ENCODE data around the gene TBP. TPM values are rescaled to one million over a fixed set of nuclear protein-coding genes. Genes with fewer than 3 reads are reported as not detected.

TBP gene
- total and polyA plus RNA-seq, 2 of the 13 experiments (the other 11 are each of a cell fraction or from before 2014, with no cell fraction given) = 21.7 to 28.1 TPM

DNA sequence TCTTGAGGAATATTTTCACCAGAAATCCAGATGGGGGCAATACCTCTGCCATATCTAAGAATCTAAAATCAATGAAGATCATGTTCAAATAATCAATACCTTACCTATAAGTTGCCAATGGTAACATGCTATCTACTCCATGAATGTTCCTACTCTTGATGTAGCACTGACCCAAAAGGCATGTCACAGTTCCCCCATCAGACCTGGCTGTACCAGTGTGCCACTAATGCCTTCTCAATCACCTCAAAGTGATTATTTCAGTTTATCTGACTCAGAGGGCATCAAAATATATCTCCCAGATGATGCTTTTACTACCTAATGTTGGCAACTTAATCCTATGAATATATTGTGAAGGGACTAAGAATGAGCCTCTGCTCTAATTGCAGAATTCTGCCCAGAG, 24.7 kb downstream of the TBP start (continued):
- peak; percentile 20 for TF ChIP-seq AGO2 (optimal IDR thresholded peaks at IDR 0.05; ENCODE audit: low read depth, low read length)
- TF ChIP-seq RBAK (CRISPR knock-in tag; IDR thresholded peaks at IDR 0.05) = no peak

GRCh38 chr6:170583756-170584180, 29.6 kb downstream of the TBP start:
- no peak for FAIRE-seq
- TF ChIP-seq ZNF75D (CRISPR knock-in tag; IDR thresholded peaks at IDR 0.05; ENCODE audit: borderline replicate concordance) = no peak
- TF ChIP-seq, protein P1, sequence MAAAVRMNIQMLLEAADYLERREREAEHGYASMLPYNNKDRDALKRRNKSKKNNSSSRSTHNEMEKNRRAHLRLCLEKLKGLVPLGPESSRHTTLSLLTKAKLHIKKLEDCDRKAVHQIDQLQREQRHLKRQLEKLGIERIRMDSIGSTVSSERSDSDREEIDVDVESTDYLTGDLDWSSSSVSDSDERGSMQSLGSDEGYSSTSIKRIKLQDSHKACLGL (CRISPR knock-in tag; IDR thresholded peaks at IDR 0.05) = no peak
- TF ChIP-seq ZFAT (CRISPR knock-in tag; conservative IDR thresholded peaks at IDR 0.05) = no peak
- TF ChIP-seq CC2D1A (CRISPR knock-in tag; IDR thresholded peaks at IDR 0.05) = 0 out of 2 replicates have a peak, but pooled peaks have one; percentile 24
- TF ChIP-seq MAFF (IDR thresholded peaks at IDR 0.05; ENCODE audit: low read depth, low read length) = no peak
- TF ChIP-seq, protein P2, sequence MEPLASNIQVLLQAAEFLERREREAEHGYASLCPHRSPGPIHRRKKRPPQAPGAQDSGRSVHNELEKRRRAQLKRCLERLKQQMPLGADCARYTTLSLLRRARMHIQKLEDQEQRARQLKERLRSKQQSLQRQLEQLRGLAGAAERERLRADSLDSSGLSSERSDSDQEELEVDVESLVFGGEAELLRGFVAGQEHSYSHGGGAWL (CRISPR knock-in tag; IDR thresholded peaks at IDR 0.05) = no peak
- TF ChIP-seq, protein P3, sequence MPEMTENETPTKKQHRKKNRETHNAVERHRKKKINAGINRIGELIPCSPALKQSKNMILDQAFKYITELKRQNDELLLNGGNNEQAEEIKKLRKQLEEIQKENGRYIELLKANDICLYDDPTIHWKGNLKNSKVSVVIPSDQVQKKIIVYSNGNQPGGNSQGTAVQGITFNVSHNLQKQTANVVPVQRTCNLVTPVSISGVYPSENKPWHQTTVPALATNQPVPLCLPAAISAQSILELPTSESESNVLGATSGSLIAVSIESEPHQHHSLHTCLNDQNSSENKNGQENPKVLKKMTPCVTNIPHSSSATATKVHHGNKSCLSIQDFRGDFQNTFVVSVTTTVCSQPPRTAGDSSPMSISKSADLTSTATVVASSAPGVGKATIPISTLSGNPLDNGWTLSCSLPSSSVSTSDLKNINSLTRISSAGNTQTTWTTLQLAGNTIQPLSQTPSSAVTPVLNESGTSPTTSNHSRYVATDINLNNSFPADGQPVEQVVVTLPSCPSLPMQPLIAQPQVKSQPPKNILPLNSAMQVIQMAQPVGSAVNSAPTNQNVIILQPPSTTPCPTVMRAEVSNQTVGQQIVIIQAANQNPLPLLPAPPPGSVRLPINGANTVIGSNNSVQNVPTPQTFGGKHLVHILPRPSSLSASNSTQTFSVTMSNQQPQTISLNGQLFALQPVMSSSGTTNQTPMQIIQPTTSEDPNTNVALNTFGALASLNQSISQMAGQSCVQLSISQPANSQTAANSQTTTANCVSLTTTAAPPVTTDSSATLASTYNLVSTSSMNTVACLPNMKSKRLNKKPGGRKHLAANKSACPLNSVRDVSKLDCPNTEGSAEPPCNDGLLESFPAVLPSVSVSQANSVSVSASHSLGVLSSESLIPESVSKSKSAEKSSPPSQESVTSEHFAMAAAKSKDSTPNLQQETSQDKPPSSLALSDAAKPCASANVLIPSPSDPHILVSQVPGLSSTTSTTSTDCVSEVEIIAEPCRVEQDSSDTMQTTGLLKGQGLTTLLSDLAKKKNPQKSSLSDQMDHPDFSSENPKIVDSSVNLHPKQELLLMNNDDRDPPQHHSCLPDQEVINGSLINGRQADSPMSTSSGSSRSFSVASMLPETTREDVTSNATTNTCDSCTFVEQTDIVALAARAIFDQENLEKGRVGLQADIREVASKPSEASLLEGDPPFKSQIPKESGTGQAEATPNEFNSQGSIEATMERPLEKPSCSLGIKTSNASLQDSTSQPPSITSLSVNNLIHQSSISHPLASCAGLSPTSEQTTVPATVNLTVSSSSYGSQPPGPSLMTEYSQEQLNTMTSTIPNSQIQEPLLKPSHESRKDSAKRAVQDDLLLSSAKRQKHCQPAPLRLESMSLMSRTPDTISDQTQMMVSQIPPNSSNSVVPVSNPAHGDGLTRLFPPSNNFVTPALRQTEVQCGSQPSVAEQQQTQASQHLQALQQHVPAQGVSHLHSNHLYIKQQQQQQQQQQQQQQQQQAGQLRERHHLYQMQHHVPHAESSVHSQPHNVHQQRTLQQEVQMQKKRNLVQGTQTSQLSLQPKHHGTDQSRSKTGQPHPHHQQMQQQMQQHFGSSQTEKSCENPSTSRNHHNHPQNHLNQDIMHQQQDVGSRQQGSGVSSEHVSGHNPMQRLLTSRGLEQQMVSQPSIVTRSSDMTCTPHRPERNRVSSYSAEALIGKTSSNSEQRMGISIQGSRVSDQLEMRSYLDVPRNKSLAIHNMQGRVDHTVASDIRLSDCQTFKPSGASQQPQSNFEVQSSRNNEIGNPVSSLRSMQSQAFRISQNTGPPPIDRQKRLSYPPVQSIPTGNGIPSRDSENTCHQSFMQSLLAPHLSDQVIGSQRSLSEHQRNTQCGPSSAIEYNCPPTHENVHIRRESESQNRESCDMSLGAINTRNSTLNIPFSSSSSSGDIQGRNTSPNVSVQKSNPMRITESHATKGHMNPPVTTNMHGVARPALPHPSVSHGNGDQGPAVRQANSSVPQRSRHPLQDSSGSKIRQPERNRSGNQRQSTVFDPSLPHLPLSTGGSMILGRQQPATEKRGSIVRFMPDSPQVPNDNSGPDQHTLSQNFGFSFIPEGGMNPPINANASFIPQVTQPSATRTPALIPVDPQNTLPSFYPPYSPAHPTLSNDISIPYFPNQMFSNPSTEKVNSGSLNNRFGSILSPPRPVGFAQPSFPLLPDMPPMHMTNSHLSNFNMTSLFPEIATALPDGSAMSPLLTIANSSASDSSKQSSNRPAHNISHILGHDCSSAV (CRISPR knock-in tag; IDR thresholded peaks at IDR 0.05; ENCODE audit: borderline replicate concordance) = no peak
- TF ChIP-seq ZBTB26 (CRISPR knock-in tag; IDR thresholded peaks at IDR 0.05; ENCODE audit: borderline replicate concordance) = no peak
- TF ChIP-seq PHF21A (CRISPR knock-in tag; IDR thresholded peaks at IDR 0.05) = no peak

More at GRCh38 chr6:170583756-170584180, 29.6 kb downstream of the TBP start:
- under 1% methylated on average over 9 of the region's 12 CpGs for WGBS (ENCODE audit: low lambda C conversion rate)
- peak overlapping the region; percentile 90 for H3K9ac ChIP-seq (ENCODE audit: insufficient read depth, low read depth, low read length)
- in situ Hi-C loops (cut with HindIII; ENCODE audit: extremely low pct_ligation_motif_present, low pct_unique_long_range_greater_than_20kb) (no loop called here), intact Hi-C loops (cut with micrococcal nuclease; ENCODE audit: unreplicated experiment) (loop anchor here (1.0 kb wide), 1 partner anchor 29 kb away; the partner anchor contains the start of gene TBP)
- no peak overlapping the region for H2AFZ ChIP-seq (ENCODE audit: low read length)
- peak overlapping the region; percentile 93 to 97 (median 96) for H3K4me3 ChIP-seq (replicated peaks in 1 of 3; ENCODE audit: insufficient read depth in 1 of 3, low read depth in 2 of 3, low read length in 3 of 3)
- peaks cover 4 to 20% of the 10 kb centered on the region in 2 experiments; a peak in 4 of 5 replicates for H3K36me3 ChIP-seq (replicated peaks in 1 of 2; ENCODE audit: control insufficient read depth in 1 of 2, insufficient read depth in 2 of 2, low read length in 2 of 2)
- H3K27ac ChIP-seq (ENCODE audit: extremely low read length, insufficient read depth, low read length) = peak overlapping the region; percentile 79
- ChIA-PET CTCF (ENCODE audit: low intra/inter-chr PET ratio, low total read pairs) (no interaction called here), POLR2A (interaction anchor here (0.8 to 2.0 kb wide), 7 partner anchors 9 to 785 kb away, joined by 3 to 20 read pairs (median 3); partner anchors contain the start of gene TBP)
- no peaks in the 10 kb centered on the region; a peak in 1 of 5 replicates for H3K27me3 ChIP-seq (ENCODE audit: control insufficient read depth in 1 of 2, insufficient read depth in 2 of 2, low read length in 2 of 2)
- no TSS peak for BruUV-seq (replicated peaks)
- no peak for ATAC-seq
- peaks cover 16% of the 10 kb centered on the region for H3K79me2 ChIP-seq (ENCODE audit: insufficient read depth, low read length)
- H3K4me2 ChIP-seq (ENCODE audit: low read depth, low read length) = peak overlapping the region; percentile 93
- peaks cover 25% of the 10 kb centered on the region for H3K4me1 ChIP-seq (ENCODE audit: insufficient read depth, low read length)
- H3K9me3 ChIP-seq (ENCODE audit: low read length) = no peaks in the 10 kb centered on the region
- DNase-seq (ENCODE audit: low spot score) = no peak
- no peaks in the 10 kb centered on the region for H4K20me1 ChIP-seq (ENCODE audit: insufficient read depth, low read length)

Measured in HepG2 (cell line).